ENCODE results near the gene PPP3CA.

PPP3CA gene

DNA sequence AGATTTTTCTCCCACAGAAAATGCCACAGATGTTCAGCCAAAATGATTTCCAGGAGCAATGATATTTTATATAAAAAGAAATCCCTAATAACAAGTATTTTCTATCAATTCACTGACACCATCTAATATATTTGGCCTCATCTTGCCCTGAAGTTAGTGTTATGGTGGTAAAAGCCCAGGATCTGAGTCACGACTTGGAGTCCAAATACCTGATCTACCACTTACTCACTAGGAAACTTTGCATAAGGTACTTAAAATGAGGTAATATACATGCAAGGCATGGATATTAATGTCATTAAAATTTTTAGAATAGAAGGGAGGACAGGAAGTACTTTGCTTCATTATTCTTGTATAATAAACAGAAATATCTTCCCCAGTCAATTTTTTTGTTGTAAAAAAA, 16.3 kb downstream of the PPP3CA start:
- DNase-seq (ENCODE audit: low read depth) = no peak

DNA sequence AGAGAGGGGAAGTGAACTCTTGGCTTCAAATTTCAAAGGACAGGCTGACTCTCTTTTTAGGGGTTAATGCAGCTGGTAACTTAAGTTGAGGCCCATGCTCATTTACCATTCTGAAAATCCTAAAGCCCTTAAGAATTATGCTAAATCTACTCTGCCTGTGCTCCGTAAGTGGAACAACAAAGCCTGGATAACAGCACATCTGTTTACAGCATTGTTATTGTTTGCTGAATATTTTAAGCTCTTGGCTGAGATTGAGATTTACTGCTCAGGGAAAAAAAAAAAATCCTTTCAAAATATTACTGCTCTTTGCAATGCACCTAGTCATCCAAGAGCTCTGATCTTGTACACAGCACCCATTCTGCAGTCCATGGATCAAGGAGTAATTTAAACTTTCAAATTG, 17.7 kb downstream of the PPP3CA start:
- DNase-seq (ENCODE audit: low read depth) = no peak

DNA sequence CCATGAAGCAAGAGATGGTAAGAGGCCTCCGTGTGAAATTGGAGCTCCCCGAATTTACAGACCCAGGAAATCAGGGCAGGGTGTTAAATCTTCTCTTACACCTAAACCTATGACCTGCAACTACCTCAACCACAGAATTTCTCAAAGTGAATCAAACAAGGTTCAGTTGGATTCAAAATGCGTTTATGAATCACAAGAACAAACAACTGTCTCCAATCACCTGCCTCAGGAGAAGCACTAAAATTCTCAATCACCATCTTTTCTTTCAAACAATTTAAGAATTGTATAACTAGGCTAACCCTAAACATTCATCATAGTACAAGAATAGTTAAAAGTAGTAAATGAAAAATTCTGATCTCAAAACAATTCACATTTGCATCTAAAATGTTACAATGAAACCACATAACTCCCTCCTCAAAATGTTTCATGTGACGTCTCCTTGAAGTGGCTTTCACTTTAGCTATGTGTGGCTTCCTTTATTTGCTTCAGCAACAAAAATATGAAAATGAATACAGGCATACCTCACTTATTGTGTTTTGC, 19.2 kb downstream of the PPP3CA start:
- no peak for DNase-seq (ENCODE audit: low read depth)

DNA sequence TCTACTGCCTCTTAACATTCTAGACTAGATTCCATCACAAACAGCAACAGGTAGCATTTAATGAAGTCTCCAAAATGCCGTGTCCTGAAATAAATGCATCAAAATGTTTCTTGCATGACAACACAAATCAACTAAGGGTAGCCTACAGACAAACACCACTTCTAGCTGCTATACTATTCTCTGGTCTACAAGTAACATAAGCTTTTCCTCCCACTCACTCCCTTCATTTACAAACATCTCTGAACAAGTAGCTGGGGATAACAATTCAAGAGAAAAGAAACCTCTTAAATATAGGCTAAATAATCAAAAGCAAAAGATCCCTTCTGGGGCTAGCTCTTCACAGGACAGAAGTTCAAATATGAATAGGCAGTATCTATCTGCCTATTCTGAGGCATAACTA, 20.8 kb downstream of the PPP3CA start:
- DNase-seq (ENCODE audit: low read depth) = no peak

DNA sequence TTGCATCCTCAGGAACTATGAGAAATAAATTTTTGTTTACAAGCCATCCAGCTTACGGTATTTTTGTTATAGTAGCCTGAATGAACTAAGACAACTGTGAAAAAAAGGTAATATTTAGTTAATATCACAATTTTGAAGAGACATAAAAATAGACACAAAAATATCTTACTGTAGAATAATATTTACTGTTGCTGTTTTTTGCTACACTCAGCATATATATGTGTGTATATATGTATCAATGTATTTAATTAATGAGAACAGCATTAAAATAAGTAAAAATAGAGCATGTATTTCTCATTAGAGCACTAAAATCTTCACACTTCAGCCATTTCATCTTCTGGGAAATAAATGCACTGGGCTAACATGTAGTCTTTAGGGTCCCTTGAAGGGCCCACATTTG, 24.6 kb downstream of the PPP3CA start:
- DNase-seq (ENCODE audit: low read depth) = no peak

DNA sequence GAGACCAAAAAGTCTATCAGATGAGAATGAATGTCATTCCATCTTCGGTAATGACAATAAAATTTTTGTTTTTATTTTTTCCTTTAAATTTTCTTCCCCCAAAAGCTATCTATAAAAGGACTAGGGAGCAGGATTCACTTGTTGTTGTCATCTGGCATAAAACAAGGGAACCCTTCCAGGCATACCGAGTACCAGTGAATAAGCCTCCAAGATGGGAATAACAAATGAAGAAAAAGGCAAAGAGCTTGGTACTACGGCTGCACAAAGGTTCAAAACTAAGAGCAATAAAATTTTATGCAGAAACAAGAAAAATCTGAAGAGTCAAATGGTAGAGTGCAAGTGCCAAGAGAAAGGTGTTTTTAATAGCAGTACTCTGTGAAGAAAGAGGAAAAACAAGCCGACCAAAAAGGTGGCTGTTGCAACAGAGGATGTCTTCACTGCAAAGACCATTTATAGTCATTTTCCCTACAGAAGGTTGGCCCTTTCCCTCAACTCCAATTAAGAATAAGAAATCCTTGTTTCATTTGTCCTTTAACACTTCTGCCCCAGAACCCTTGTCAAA, 25.8 kb downstream of the PPP3CA start:
- DNase-seq (ENCODE audit: low read depth) = no peak

DNA sequence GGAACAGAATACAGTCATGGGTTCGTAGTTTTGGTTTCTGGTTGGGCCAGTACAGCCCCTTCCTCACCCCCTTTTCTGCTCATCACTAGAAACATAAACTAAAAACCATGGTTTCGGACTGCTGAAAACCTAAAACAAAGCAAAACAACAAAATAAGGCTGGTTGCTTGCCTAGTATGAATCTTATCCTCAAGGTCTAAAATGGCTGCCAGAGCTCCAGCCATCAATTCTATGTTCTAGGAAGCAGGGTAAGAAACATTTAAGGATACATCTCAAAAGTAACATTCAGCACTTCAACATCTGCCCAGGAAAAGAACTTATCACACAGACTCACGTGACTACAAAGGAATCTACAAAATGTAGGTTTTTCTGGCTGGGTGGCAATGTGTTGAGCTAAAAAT, 31.5 kb downstream of the PPP3CA start:
- no peak for DNase-seq (ENCODE audit: low read depth)

DNA sequence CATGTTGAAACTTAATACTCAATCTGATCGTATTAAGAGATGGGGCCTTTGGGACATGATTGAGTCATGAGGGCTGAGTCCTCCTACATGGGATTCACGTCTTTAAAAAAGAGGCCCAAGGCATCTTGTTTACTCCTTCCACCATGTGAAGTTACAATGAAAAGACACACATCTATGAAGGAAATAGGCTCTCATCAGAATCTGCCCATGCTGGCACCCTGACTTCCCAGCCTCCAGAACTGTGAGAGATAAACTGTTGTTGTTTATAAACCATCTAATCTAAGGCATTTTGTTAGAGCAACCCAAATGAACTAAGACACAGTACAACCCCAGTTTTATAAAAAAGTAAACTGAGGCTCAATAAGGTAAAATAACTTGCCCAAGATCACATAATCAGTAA, 32.3 kb downstream of the PPP3CA start:
- DNase-seq (ENCODE audit: low read depth) = no peak

DNA sequence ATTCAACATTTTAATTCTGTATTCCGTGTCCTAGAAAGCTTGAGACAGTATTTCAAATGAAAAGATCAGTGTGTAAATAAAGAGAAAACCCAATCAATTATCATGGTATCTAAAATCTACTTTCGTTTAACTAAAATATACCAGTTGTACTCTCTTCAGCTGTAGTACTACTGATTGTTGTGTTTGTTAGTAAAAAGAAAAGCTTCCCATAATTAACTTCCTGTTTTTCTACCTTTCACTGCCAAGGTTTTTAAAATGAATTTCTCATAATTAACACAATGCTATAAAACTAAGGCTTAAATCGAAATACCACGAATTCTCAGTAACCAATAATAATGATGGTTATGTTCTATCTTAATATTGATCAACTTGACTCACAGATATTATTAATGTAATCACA, 37.4 kb downstream of the PPP3CA start:
- DNase-seq (ENCODE audit: low read depth) = no peak

DNA sequence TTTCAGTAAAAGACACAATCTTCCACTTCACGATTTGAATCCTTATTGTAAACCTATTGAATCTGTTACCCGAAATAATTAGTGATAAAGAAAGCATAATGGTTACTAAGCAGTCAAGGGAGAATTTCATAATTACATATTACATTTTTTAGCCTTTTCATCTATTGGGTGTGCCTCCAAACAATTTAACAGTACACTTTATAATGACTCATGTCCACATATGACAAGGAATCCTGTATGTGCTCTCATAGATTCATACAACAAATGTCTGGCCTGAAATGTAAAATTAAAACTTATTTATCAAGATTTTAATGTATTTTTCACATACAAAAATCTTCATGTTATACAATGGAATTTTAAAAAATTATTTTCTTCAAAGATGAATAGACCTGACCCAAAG, 39.4 kb downstream of the PPP3CA start:
- no peak for DNase-seq (ENCODE audit: low read depth)

DNA sequence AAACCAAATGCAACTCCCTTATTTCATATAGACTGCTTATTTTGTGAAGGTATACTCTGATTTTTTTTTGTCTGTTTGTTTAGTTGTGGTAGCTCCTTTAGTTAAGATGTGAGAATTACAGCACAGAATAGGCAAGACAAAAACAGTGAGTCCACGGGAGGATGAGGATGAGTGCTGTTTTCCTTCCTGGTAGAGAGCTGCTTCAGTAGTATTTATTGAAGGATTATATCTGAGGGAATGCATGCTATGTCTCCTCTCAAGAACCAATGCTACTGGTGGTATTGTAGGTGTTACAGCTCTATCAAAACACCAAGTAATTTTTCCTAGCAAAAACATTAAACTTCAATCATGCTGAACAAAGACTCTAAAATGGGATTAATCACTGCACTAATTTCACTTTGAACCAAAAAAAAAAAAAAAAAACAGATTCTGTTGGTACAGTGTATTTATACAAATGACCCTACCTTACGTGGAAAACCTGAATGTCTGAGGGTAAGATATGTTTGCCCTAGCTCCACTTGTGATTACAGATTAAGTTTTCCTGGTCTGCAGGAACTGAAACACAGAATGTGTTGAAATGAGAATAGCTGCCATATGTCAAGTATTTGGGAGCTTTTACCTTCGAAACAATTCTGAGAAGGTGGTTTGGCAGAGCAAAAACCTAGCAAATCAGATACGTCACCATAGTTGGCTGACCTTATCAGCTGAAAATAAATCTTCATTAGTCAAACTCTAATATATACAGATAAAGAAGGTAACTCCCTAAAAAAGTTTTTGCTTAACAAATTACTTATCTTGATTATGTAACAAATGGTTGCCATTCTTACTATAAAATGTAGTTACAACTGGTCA, 40.3 kb downstream of the PPP3CA start:
- no peak for DNase-seq (ENCODE audit: low read depth)

DNA sequence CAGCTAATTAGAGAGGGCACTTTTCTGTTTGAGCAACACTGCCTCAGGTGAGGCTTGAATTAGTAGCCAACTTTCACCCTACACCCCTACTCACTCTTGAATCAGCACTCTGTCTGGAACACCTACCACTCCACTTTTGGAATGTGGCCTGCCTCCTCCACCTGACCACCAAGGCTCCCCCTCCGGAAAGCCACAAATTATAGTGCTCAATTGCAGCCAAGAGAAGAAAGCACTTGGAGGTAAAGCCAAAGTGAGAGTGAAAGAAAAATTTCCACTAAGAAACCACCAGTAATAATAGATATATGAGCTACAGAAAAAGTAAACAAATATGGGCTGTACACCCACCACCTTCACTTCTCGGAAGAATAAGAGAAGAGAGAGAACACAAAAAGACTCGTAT, 41.1 kb downstream of the PPP3CA start:
- no peak for DNase-seq (ENCODE audit: low read depth)

DNA sequence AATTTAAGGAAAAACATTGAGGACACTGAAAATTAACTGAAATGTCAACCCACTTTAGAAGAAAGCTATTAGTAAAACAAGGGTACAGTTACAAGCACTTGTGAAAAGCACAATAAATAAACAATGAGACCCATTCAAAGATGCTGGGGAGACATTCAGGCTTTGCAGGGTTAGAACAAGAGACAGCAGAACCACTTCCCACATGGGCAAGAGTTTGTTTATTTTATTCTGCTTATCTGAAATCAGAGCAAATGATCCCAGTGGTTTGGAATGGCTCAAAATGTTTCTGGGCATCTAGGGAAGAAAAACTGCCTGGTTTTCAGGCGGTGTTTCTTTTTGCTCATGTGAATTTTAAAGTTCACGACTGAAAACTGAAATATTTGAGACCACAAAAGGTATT, 42.4 kb downstream of the PPP3CA start:
- DNase-seq (ENCODE audit: low read depth) = no peak

DNA sequence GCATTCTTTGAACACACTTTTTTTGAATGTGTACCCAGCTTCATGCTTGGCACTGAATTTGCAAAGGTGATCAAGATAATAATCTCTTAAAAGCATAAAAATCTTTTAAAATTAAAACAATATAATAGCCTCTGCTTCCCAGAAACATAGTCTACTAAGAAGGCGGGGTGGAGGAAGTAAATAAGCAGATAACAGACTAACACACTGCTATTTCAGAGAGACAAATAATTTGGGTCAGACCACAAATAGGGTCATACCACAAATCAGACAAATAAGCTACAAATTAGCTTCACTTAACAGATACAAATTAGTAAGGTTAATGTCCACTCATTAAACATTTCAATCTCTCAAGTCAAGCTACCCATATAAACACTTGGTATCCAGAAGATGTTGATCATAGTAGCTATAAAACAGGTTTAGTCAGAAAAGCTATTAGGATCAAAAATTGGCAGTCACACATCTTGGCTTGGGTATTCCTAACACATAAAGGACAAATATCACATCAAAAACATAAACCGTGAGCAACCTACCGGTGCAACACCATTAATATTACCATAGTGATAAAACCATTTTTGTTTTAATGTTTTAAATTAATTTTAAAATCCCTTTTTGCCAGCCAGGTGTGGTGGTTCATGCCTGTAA, 47.3 kb downstream of the PPP3CA start:
- no peak for DNase-seq (ENCODE audit: low read depth)

DNA sequence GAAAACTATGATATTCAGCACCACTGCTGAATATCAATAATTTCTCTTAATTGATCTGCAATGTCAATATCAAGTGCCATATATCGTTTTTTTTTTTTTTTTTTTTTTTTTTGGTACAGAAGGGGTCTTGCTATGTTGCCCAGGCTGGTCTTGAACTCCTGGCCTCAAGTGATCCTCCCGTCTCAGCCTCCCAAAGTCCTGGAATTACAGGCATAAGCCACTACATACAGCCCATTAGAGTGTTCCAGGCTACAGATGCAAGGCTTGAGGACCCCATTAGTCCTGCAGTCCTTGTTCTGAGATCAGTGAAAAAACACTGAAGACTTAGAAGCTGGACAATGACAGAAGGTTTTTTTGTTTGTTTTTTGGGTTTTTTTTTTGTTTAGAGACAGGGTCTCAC, 48.3 kb downstream of the PPP3CA start:
- no peak for DNase-seq (ENCODE audit: low read depth)

DNA sequence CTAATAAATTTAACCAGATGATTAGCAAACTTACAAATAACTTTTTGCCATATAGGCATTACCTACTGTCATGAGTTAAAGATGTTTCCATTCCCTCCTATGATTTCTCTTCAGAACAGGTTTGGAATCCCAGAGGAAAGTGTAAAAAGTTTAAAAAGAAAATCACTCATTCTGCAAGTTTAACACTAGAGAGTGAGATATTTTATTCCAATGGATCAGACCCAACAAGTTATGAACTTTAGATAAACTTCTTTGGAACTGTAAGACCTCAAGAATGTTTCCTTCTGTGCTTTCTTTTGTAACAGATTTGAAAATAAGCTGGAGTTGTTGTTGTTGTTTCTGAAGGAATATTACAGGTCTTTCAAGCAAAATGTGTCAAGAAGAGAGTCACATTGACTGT, 51.6 kb downstream of the PPP3CA start:
- DNase-seq (ENCODE audit: low read depth) = no peak

DNA sequence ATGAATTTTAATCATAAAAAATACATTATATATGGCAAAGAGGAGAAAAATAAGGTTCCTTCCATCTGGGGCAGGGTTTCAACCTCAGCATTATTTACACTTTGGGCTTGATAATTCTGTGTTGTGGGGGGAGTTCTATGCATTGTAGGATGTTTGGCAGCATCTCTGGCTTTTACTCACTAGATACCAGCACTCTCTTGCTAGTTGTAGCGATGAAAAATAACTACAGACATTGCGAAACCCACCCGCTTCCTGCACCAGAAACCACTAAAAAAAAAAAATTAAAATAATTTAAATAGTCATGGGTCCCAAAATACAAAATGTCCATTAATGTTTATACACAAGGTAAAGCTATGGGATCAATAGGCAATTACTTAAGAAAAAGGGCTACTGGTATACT, 52.7 kb downstream of the PPP3CA start:
- DNase-seq (ENCODE audit: low read depth) = no peak

DNA sequence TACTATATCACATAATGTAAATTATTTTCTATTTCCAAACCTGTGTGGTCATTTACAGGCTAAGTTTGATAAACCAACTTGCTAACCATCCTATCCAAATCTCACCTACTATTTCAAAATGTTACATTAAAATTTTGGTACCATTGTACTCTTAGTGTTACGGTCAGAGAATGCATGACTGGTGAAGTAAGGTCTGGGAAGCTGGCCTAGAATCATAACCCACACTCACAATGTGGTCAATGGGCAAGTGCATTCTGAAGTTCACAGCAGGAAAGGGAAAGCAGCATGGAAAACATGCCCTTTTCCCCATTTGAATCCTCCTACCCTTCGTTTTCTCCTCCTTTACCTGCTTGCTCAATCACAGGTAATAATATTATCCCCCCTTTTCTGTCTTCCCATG, 54.4 kb downstream of the PPP3CA start:
- no peak for DNase-seq (ENCODE audit: low read depth)

DNA sequence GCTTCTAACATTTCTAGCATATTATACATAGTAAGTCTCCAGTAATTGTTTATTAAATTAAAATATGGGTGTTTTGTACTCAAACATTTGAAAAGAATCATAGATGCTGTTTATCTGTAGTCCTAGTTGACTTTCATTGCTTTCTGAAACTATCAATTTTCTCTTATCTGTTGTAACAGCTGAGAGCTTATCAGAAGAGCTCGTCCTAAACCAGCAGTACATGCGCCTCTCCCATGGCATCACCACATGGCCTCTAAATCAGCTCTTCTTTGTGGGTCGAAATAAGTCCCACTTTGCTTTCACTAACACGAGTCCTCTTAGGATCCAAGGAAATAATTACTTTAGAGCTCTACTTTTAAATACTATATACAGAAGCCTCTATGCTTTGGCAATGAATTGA, 55.1 kb downstream of the PPP3CA start:
- no peak for DNase-seq (ENCODE audit: low read depth)

DNA sequence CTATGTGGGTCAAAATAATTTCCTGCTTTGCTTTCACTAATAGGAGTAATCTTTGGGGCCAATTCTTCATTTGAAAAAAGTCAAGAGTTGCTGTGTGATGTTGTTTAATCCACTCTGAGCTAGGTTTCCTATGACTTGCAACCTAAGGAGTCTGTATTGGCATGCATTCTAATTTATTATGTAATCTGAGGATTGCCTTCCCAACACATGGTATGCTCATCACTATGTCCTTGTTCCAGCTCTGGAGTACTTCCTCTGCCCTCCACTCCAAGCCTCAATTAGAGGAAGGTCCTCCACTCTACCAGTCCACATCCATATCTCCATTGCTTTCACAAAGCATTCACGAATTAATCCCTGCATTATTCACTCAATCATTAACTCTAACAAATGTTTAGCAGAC, 56.1 kb downstream of the PPP3CA start:
- DNase-seq (ENCODE audit: low read depth) = no peak

DNA sequence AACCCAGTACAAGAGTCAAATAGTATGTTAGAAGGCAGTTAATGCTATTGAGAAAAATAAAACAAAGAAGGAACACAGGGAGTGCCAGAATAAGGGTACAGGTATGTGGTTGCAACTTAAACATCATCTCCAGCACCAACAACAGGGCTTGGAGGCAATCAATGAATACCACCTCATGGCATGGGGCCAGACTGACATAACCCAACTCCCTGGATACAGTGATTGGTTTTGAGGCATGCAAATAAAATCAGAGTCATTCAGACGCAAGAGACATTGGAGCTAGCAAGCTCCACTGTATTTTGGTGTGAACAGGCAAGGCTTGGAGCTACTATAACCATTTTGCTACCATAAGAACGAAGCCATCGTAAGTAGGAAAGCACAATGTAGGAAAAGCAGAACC, 56.7 kb downstream of the PPP3CA start:
- no peak for DNase-seq (ENCODE audit: low read depth)

DNA sequence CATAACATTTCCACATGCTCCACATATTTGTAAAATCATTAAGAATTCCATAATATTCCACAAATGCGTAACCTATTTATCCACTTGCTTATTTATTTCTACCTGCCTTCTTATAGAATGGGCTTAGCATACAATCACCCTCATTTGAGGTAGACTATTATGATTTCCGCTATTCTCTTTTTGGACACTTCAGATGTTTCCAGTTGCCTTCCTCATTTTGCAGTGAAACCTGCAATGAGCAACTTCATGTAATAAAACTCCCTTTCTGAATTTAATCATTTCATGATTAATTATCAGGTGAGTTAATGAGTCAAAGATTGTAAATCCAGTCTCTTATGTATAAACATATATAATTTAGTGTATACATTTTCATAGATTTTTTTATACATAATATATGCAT, 58.0 kb downstream of the PPP3CA start:
- no peak for DNase-seq (ENCODE audit: low read depth)

DNA sequence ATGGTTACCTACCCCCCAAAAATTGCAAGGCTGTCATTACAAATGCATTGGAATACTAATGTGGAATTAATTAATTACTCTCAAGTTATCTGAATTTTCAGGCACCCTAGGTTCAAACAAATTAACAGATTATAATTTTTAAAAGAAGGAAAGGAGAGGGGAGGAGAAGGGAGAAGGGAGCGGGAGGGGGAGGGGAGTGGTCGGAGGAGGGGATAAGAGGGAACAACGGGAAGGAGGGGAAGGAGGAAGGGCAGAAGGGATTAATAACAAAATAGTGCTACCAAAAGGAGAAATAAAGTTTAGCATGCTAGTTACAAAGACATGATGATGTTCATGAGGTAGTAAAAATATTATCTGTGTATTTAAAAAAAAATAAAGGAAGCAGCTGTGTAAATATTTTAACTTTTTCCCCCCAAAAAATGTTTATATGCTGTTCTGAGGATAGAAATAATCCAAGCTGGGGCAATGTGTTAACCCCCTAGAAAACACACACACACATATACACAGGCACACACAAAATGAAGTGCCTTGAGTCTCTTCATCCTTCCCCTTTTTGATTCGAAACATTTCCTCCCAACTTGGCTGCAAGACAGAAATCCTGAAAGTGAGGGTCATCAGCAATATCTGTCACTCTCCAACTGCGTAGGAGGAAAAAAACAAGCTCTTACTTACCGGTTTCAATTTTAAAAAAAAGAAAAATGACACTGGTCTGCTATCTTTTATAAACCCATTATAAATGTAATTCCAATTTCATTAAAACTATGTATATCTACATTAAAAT, 58.8 kb downstream of the PPP3CA start:
- no peak for DNase-seq (ENCODE audit: low read depth)
